Thoracic aorta (tissue), 2 donors: ENCODE measurements around the gene PMPCA. TPM values are rescaled to one million over a fixed set of nuclear protein-coding genes. Genes with fewer than 3 reads are reported as not detected.

ENCODE experiments used
- ATAC-seq: fragments of 150-250 bp; one replicate; pipeline ENCODE4 v1.8.0; 2017; ENCODE audit warnings: low read depth; ENCODE audit not compliant: insufficient number of reproducible peaks, low FRiP score
- DNase-seq: peaks from one replicate; pipeline ENCODE4 v3.0.0-alpha.2; 2020; ENCODE audit warnings: low spot score
- H3K27ac ChIP-seq, 2 donors: fragments of 200-600 bp; sonication (generic); 1 replicate in 1 of 2; 2 replicates in 1 of 2; pipeline ENCODE4 v1.5.1; 2016; ENCODE audit warnings: mild to moderate bottlenecking in 2 of 2, moderate library complexity in 2 of 2
- H3K27me3 ChIP-seq: fragments of 200-600 bp; sonication (generic); replicated peaks from 2 replicates; pipeline ENCODE4 v1.6.0; 2016; ENCODE audit warnings: mild to moderate bottlenecking; ENCODE audit not compliant: insufficient read depth
- H3K36me3 ChIP-seq: fragments of 200-600 bp; sonication (generic); one replicate; pipeline ENCODE4 v1.5.1; 2016
- H3K4me1 ChIP-seq, 2 donors: fragments of 200-600 bp; sonication (generic); 1 replicate in 1 of 2; 2 replicates in 1 of 2; pipeline versions ENCODE4 v1.5.1 to v1.6.0; 2016; ENCODE audit warnings: low read depth in 2 of 2, mild to moderate bottlenecking in 1 of 2; ENCODE audit not compliant: control insufficient read depth in 1 of 2
- H3K4me3 ChIP-seq: fragments of 200-600 bp; sonication (generic); 2 replicates; pipeline ENCODE4 v1.5.1; 2016; ENCODE audit warnings: mild to moderate bottlenecking
- H3K9me3 ChIP-seq: fragments of 200-600 bp; sonication (generic); 2 replicates; pipeline ENCODE4 v1.5.1; 2016
- CTCF ChIP-seq: fragments of 200-600 bp; sonication (generic); IDR thresholded peaks from one replicate; pipeline ENCODE4 v1.5.1; 2019; ENCODE audit warnings: antibody characterized with exemption
- total RNA-seq, 2 donors: library from RNA; depleted of rRNA; stranded (reverse); fragments of >200 nt; gene quantifications; one replicate each; pipeline versions ENCODE4 v1.1.0 to v1.2.3, GENCODE V29; 2016

PMPCA gene
- total RNA-seq, 2 donors from 2014 or later: 28.7 to 43.0 TPM

DNA sequence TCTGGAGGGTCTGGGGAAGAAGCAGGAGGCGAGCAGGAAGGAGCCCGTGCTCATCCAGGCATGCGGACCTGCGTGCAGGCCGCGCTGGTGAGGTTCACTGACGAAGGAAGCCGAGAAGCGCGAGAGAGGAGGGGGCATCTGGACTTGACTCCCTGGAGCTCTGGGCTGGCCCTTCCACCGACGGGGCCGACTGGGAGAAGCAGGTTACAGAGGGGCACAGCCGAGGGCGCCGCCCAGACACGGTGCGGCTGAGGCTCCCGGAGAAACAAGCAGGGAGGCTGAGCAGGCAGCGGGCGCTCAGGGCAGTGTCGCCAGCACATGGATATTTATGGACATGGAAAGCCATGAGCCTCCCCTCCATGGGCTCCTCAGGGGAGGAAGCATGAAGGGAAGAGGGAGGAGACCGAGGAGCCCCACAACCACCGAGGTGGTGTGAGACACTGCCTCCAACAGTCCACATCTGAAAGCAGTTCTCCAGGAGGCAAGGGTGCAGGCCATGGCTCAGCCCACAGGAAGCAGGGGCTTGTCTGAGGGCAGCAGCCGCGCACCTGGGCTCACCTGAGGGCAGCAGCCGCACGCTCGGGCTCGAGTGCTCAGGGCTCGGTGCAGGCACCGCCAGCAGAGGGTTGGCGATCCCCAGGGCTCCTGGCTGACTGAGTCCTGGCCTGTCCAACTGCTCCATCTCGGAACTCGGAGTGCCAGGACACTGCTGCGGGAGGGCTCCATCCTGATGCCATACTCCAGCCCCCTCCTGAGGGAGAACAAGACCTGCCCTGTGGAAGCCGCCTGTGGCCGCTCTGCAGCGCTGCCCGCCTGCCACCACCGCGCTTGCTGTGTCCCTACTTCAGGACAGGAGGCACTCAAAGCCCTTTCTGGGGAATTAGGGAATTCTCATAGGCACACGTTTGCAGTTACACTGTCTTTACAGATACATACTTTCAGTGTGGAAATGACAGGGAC lies 44.9 kb downstream of the PMPCA start:
- ATAC-seq (no peak), DNase-seq (no peak)
- H3K9me3 ChIP-seq: no peaks in the 10 kb centered on the region
- H3K4me3 ChIP-seq: no peak overlapping the region
- H3K36me3 ChIP-seq: peaks cover 82% of the 10 kb centered on the region
- H3K4me1 ChIP-seq: no peaks in the 10 kb centered on the region
- no peaks in the 10 kb centered on the region for H3K27me3 ChIP-seq
- no peak for TF ChIP-seq CTCF
- no peak overlapping the region for H3K27ac ChIP-seq

GRCh38 chr9:136456258-136456657 lies 45.8 kb downstream of the PMPCA start:
- Histone ChIP-seq H3K4me3 (no peak overlapping the region), H3K36me3 (peaks cover 80% of the 10 kb centered on the region), H3K27me3 (no peaks in the 10 kb centered on the region), H3K27ac (no peak overlapping the region), H3K9me3 (no peaks in the 10 kb centered on the region), H3K4me1 (no peaks in the 10 kb centered on the region)
- ATAC-seq (no peak), DNase-seq (no peak)
- TF ChIP-seq CTCF: no peak

- H3K27ac ChIP-seq: no peak overlapping the region
- ATAC-seq (no peak), DNase-seq (no peak)
- no peaks in the 10 kb centered on the region for H3K4me1 ChIP-seq
- H3K36me3 ChIP-seq: peaks cover 83% of the 10 kb centered on the region
- no peaks in the 10 kb centered on the region for H3K27me3 ChIP-seq
- H3K4me3 ChIP-seq: no peak overlapping the region
- no peaks in the 10 kb centered on the region for H3K9me3 ChIP-seq
- TF ChIP-seq CTCF: no peak
These were observed 46.9 kb downstream of the PMPCA start for GRCh38 chr9:136457326-136457725.

DNA sequence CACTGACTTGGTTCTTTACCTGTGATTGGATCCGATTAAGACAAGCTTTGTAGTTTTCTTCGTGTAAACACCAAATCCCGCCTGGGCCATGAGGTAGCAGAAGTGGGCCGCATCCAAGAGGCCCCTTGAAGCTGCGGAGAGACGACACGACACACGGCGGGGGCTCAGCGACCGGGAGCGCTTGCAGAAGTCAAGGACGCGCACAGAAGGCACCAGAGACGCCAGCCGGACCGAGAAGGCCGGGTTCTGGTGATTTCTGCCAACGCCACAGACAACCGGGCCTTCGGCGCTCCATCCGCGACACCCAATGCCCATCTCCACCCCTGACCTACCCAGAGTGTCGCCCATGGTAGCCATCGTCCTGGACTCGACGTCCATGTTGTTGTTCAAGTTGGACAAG lies 49.0 kb downstream of the PMPCA start:
- no peaks in the 10 kb centered on the region for H3K4me1 ChIP-seq
- ATAC-seq: no peak
- no peak overlapping the region for H3K27ac ChIP-seq
- H3K9me3 ChIP-seq: no peaks in the 10 kb centered on the region
- peaks cover 93% of the 10 kb centered on the region for H3K36me3 ChIP-seq
- no peak overlapping the region for H3K4me3 ChIP-seq
- TF ChIP-seq CTCF: no peak
- H3K27me3 ChIP-seq: no peaks in the 10 kb centered on the region
- no peak for DNase-seq

GRCh38 chr9:136460772-136461325 lies 50.4 kb downstream of the PMPCA start:
- H3K9me3 ChIP-seq: no peaks in the 10 kb centered on the region
- H3K4me1 ChIP-seq: no peaks in the 10 kb centered on the region
- no peak for TF ChIP-seq CTCF
- DNase-seq (no peak), ATAC-seq (no peak)
- peaks cover 93% of the 10 kb centered on the region for H3K36me3 ChIP-seq
- no peaks in the 10 kb centered on the region for H3K27me3 ChIP-seq
- H3K4me3 ChIP-seq: no peak overlapping the region
- no peak overlapping the region for H3K27ac ChIP-seq
